ENCODE data around the gene ROR2.

- TF ChIP-seq CTCF (IDR thresholded peaks at IDR 0.05; ENCODE audit: borderline replicate concordance, extremely low read depth, low read length, poor library complexity, severe bottlenecking), result no peak
- no peak for TF ChIP-seq EZH2 (IDR thresholded peaks at IDR 0.05; ENCODE audit: borderline replicate concordance, low read depth, low read length, severe bottlenecking)
Observed at GRCh38 chr9:91972076-91972626, 22.1 kb upstream of the ROR2 start.
